Measurements from ENCODE around the gene CCDC186.

Gene CCDC186

GRCh38 chr10:114131094-114131493, 42.9 kb downstream of the CCDC186 start:
- Mint-ChIP-seq H3K4me3 (no peak overlapping the region), H3K4me1 (no peaks in the 10 kb centered on the region), H3K9me3 (no peaks in the 10 kb centered on the region), H3K27ac (no peak overlapping the region), H3K36me3 (ENCODE audit: low read depth) (peaks cover 75% of the 10 kb centered on the region), H3K27me3 (ENCODE audit: low read depth) (no peaks in the 10 kb centered on the region)
- TF ChIP-seq CTCF (IDR thresholded peaks at IDR 0.05; ENCODE audit: unreplicated experiment in 3 of 3), result no peak

- Mint-ChIP-seq H3K9me3 (no peaks in the 10 kb centered on the region), H3K27ac (no peak overlapping the region), H3K4me1 (no peaks in the 10 kb centered on the region), H3K36me3 (ENCODE audit: low read depth) (peaks cover 16% of the 10 kb centered on the region), H3K4me3 (no peak overlapping the region), H3K27me3 (ENCODE audit: low read depth) (no peaks in the 10 kb centered on the region)
- TF ChIP-seq CTCF (IDR thresholded peaks at IDR 0.05; ENCODE audit: unreplicated experiment in 3 of 3), result peak in 1 of 3 experiments; percentile 9
These were observed 53.0 kb downstream of the CCDC186 start for GRCh38 chr10:114121031-114121430.

DNA sequence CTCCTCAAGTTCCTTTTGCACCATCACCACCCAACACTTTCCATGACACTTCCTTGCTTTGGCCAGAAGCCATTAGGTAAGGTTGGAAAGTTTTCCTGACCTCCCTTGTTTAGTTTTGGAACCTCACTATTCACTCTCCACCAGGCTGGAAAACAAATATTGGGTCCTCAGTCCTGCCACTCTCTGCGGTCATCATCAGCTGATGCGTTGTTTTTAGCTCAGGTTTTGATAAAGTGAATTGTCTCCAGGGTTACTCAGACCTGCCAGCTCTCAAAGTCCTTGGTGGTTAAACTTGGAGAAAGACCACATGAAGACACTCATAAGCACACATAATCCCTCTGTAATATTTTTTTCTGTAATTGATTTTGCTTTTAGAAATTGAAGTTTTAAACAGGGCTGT, 55.5 kb downstream of the CCDC186 start:
- Mint-ChIP-seq H3K9me3 (no peaks in the 10 kb centered on the region), H3K27me3 (ENCODE audit: low read depth) (peaks cover 6% of the 10 kb centered on the region), H3K4me3 (no peak overlapping the region), H3K36me3 (ENCODE audit: low read depth) (peaks cover 8% of the 10 kb centered on the region), H3K4me1 (no peaks in the 10 kb centered on the region), H3K27ac (no peak overlapping the region)
- no peak for TF ChIP-seq CTCF (IDR thresholded peaks at IDR 0.05; ENCODE audit: unreplicated experiment in 3 of 3)

DNA sequence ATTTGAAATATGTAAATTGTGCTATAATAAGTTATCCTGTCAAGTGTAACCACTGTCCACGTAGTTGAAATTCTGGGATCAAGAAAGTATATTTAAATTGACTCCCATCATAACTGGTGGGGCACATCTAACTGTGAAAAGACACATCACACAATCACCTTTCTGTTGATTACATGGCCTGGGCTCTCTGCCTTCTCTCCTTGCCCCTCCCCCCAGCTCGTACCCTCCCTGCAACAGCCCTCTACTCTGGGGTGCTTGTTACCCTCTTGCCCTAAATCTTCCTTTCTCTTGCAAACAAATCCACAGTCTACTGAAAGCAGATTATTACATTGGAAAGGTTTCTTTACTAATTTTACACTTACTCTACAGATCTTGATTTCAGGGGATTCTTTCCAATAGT, 56.3 kb downstream of the CCDC186 start:
- Mint-ChIP-seq H3K27me3 (ENCODE audit: low read depth) (peaks cover 6% of the 10 kb centered on the region), H3K27ac (no peak overlapping the region), H3K9me3 (no peaks in the 10 kb centered on the region), H3K36me3 (ENCODE audit: low read depth) (peaks cover 8% of the 10 kb centered on the region), H3K4me3 (no peak overlapping the region), H3K4me1 (no peaks in the 10 kb centered on the region)
- no peak for TF ChIP-seq CTCF (IDR thresholded peaks at IDR 0.05; ENCODE audit: unreplicated experiment in 3 of 3)

GRCh38 chr10:114115661-114116445, 58.1 kb downstream of the CCDC186 start:
- H3K4me1 Mint-ChIP-seq, result no peaks in the 10 kb centered on the region
- no peaks in the 10 kb centered on the region for H3K9me3 Mint-ChIP-seq
- peaks cover 3% of the 10 kb centered on the region for H3K36me3 Mint-ChIP-seq (ENCODE audit: low read depth)

More at GRCh38 chr10:114115661-114116445, 58.1 kb downstream of the CCDC186 start:
- peaks cover 6% of the 10 kb centered on the region for H3K27me3 Mint-ChIP-seq (ENCODE audit: low read depth)
- TF ChIP-seq CTCF (IDR thresholded peaks at IDR 0.05; ENCODE audit: unreplicated experiment in 3 of 3), result no peak
- no peak overlapping the region for H3K4me3 Mint-ChIP-seq
- H3K27ac Mint-ChIP-seq, result no peak overlapping the region

All from nephron (organoid).